ENCODE measurements around the gene PDZD2.
"Not testable (repeated sequence)": the region's sequence is repeated elsewhere in the genome, so short reads cannot be mapped to it uniquely, and the experiment has no call there.

- not testable (repeated sequence) for TF ChIP-seq POLR2A, CTCF, POLR2AphosphoS5 (IDR thresholded peaks at IDR 0.05)
These were observed 36.6 kb upstream of the PDZD2 start for GRCh38 chr5:31602305-31602704.

Measured in prostate gland (tissue), 2 donors.